K562 (cell line): Measurements from ENCODE around the gene MRPL40. TPM values are rescaled to one million over a fixed set of nuclear protein-coding genes. Genes with fewer than 3 reads are reported as not detected.

Experiments
- ATAC-seq: fragments of 200-7000 bp; cut with Tn5 transposase; 3 replicates; pipeline ENCODE4 v1.9.1; 2020; ENCODE audit warnings: moderate library complexity
- BruUV-seq: library from RNA; stranded (reverse); fragments of 400-500 nt; replicated peaks from 2 replicates; lab custom pipeline; 2021; lab: Mats Ljungman, UMichigan
- CTCF ChIA-PET: fragments of 300-600 bp; formaldehyde crosslinking; extraction: SDS; loops from one replicate; lab custom pipeline; 2021; ENCODE audit warnings: low intra/inter-chr PET ratio; lab: Yijun Ruan, JAX
- POLR2A ChIA-PET: fragments of 300-600, 350-650 bp; sonication (Branson Sonifier 250); formaldehyde crosslinking; extraction: SDS; loops from one replicate; lab custom pipeline; 2021; ENCODE audit warnings: antibody characterized with exemption, inconsistent platforms; lab: Yijun Ruan, JAX
- DNase-seq, 4 experiments: peaks; one replicate each; pipeline versions ENCODE4 v3.0.0 to v3.0.0-alpha.2; 2011 to 2018; ENCODE audit warnings: low spot score in 3 of 4, mixed read lengths in 3 of 4; ENCODE audit errors: extremely low read depth in 1 of 4
- FAIRE-seq: peaks from 2 replicates; lab custom pipeline; 2011; peaks lifted over from hg19 to GRCh38; lab: Jason Lieb, UNC
- H2AFZ ChIP-seq: 2 replicates; pipeline ENCODE4 v1.6.0; 2011; ENCODE audit warnings: low read depth, low read length, control low read depth, inconsistent platforms
- H3K27ac ChIP-seq: fragments of 200-600 bp; 3 replicates; pipeline ENCODE4 v1.8.0; 2011; ENCODE audit warnings: low read depth, mild to moderate bottlenecking, control low read depth, inconsistent platforms, low read length, moderate library complexity, mixed read lengths; ENCODE audit errors: extremely low read depth
- H3K27me3 ChIP-seq, 2 experiments: fragments of 300-600 bp in 1 of 2; 2 replicates in 1 of 2; 3 replicates in 1 of 2; pipeline versions ENCODE4 v1.6.0 to v1.8.0; 2011; ENCODE audit warnings: inconsistent platforms in 2 of 2, low read length in 2 of 2, mild to moderate bottlenecking in 1 of 2, mixed read lengths in 1 of 2, moderate library complexity in 1 of 2; ENCODE audit not compliant: control insufficient read depth in 2 of 2, insufficient read depth in 2 of 2
- H3K36me3 ChIP-seq: fragments of 300-600 bp; 3 replicates; pipeline ENCODE4 v1.8.0; 2011; ENCODE audit warnings: mild to moderate bottlenecking, low read length, inconsistent platforms; ENCODE audit not compliant: control insufficient read depth, insufficient read depth
- H3K4me1 ChIP-seq, 2 experiments: fragments of 200-600 bp in 1 of 2; replicated peaks in 1 of 2; 2 replicates in 1 of 2; 3 replicates in 1 of 2; pipeline versions ENCODE4 v1.5.1 to v1.8.0; 2011; ENCODE audit warnings: inconsistent platforms in 2 of 2, low read length in 2 of 2, mild to moderate bottlenecking in 1 of 2, mixed read lengths in 1 of 2, moderate library complexity in 1 of 2; ENCODE audit not compliant: control insufficient read depth in 2 of 2, insufficient read depth in 2 of 2
- H3K4me2 ChIP-seq: 2 replicates; pipeline ENCODE4 v1.6.1; 2011; ENCODE audit warnings: low read length, control low read depth, inconsistent platforms, mixed read lengths; ENCODE audit not compliant: insufficient read depth
- H3K4me3 ChIP-seq: fragments of 200-600 bp; sonication (generic), shearing (Covaris generic); 2 replicates; pipeline ENCODE4 v1.5.1; 2016; ENCODE audit warnings: control low read depth, inconsistent platforms
- H3K79me2 ChIP-seq: fragments of 200-600 bp; 3 replicates; pipeline ENCODE4 v1.8.0; 2011; ENCODE audit warnings: low read length, inconsistent platforms; ENCODE audit not compliant: control insufficient read depth, insufficient read depth
- H3K9ac ChIP-seq, 2 experiments: 2 replicates each; pipeline versions ENCODE4 v1.6.0 to v1.6.1; 2011; ENCODE audit warnings: low read depth in 2 of 2, low read length in 2 of 2, control low read depth in 1 of 2, inconsistent platforms in 1 of 2, mild to moderate bottlenecking in 1 of 2, mixed read lengths in 1 of 2; ENCODE audit not compliant: insufficient read depth in 1 of 2
- H3K9me1 ChIP-seq: one replicate; pipeline ENCODE4 v1.6.0; 2011; ENCODE audit warnings: inconsistent platforms, mild to moderate bottlenecking, low read length, moderate library complexity; ENCODE audit not compliant: control insufficient read depth, insufficient read depth
- H3K9me3 ChIP-seq: replicated peaks from 2 replicates; pipeline ENCODE4 v1.5.1; 2011; ENCODE audit warnings: low read depth, low read length, inconsistent platforms; ENCODE audit not compliant: control insufficient read depth, insufficient read depth
- H4K20me1 ChIP-seq: replicated peaks from 2 replicates; pipeline ENCODE4 v1.6.1; 2011; ENCODE audit warnings: low read length, inconsistent platforms, mixed read lengths; ENCODE audit not compliant: control insufficient read depth, insufficient read depth
- CHCHD3 ChIP-seq: fragments of 250-450 bp; sonication (Bioruptor Pico); IDR thresholded peaks from 2 replicates; pipeline ENCODE4 v2.1.2; 2022; ENCODE audit warnings: mild to moderate bottlenecking
- CREB1 ChIP-seq, 2 experiments: sonication (generic) in 1 of 2; formaldehyde crosslinking in 1 of 2; IDR thresholded peaks; 2 replicates each; pipeline versions ENCODE4 v1.6.1 to v1.8.0; 2012 to 2022; ENCODE audit warnings: inconsistent platforms in 1 of 2, mild to moderate bottlenecking in 1 of 2, missing genetic modification reagents in 1 of 2, moderate library complexity in 1 of 2
- HMBOX1 ChIP-seq: sonication (generic); IDR thresholded peaks from 2 replicates; pipeline ENCODE4 v1.6.1; 2016
- JUN ChIP-seq, 2 experiments: sonication (generic) in 1 of 2; formaldehyde crosslinking in 1 of 2; IDR thresholded peaks; 2 replicates each; pipeline versions ENCODE4 v1.6.1 to v1.8.0; 2012 to 2022; ENCODE audit warnings: borderline replicate concordance in 2 of 2, mild to moderate bottlenecking in 2 of 2, improper control_type of control experiment in 1 of 2, low read depth in 1 of 2, low read length in 1 of 2, missing genetic modification reagents in 1 of 2
- MCM3 ChIP-seq: fragments of 450-650 bp; IDR thresholded peaks from 2 replicates; pipeline ENCODE4 v1.6.1; 2016
- PHTF2 ChIP-seq: fragments of 250-450 bp; sonication (Bioruptor Pico); IDR thresholded peaks from 2 replicates; pipeline ENCODE4 v1.5.0; 2021; ENCODE audit warnings: mild to moderate bottlenecking
- POLR2AphosphoS2 ChIP-seq: IDR thresholded peaks from 2 replicates; pipeline ENCODE4 v1.6.1; 2012; ENCODE audit warnings: low read length, improper control_type of control experiment
- SETDB1 ChIP-seq: IDR thresholded peaks from one replicate; pipeline ENCODE4 v1.6.1; 2012; ENCODE audit warnings: low read length, control low read depth, inconsistent platforms
- STAT5A ChIP-seq: IDR thresholded peaks from 2 replicates; pipeline ENCODE4 v1.6.1; 2012; ENCODE audit warnings: low read length, inconsistent platforms, borderline replicate concordance
- WHSC1 ChIP-seq: IDR thresholded peaks from one replicate; pipeline ENCODE4 v1.6.1; 2012; ENCODE audit warnings: low read length, control low read depth, inconsistent platforms
- ZNF354B ChIP-seq: fragments of 250-450 bp; sonication (Bioruptor Pico); IDR thresholded peaks from 2 replicates; pipeline ENCODE4 v1.4.0; 2020
- ZNF764 ChIP-seq: fragments of 250-450 bp; sonication (Bioruptor Pico); IDR thresholded peaks from 2 replicates; pipeline ENCODE4 v1.4.0; 2020; ENCODE audit warnings: low read depth, mild to moderate bottlenecking, moderate library complexity
- WGBS: fragments of 100-300 bp; shearing (Covaris generic); methylation state at CpG from one replicate; pipeline ENCODE4 v1.1.6; 2016; ENCODE audit warnings: low coverage, mixed read lengths; ENCODE audit not compliant: insufficient coverage; ENCODE audit errors: missing lambda C conversion rate; 5-methylcytosine and 5-hydroxymethylcytosine counted together
- in situ Hi-C: fragments of 300-500 bp; cut with MboI; formaldehyde crosslinking; loops from 4 replicates; pipeline ENCODE4 v1.15.0; 2018; ENCODE audit warnings: inconsistent platforms, mixed read lengths
- intact Hi-C: fragments of 100-400 bp; cut with micrococcal nuclease; formaldehyde crosslinking; loops from 2 replicates; pipeline ENCODE4 v1.14.2; 2022
- polyA plus RNA-seq, 8 experiments: library from polyadenylated mRNA; depleted of rRNA in 4 of 8; stranded (reverse) in 5 of 8; unstranded in 3 of 8; fragments of >200 nt; fragmentation: Nextera tagmentation in 2 of 8; fragmentation: Illumina TruSeq in 1 of 8; extraction: Ambion mirVana in 2 of 8; extraction: Trizol in 1 of 8; gene quantifications; 2 replicates each; pipeline versions ENCODE4 v1.2.1 to v1.2.3, GENCODE V29; 2011 to 2014; ENCODE audit warnings: inconsistent platforms in 1 of 8, missing spikeins in 1 of 8
- total RNA-seq, 7 experiments: library from RNA; depleted of rRNA in 6 of 7; stranded (reverse); fragments of >200 nt in 6 of 7; fragmentation: Illumina TruSeq in 2 of 7; extraction: Trizol in 2 of 7; gene quantifications; 2 replicates each; pipeline versions ENCODE4 v1.2.1 to v1.2.3, GENCODE V29; 2011 to 2021; ENCODE audit warnings: low replicate concordance in 1 of 7
- TF ChIP-seq, protein P1 (sequence below): sonication (generic); formaldehyde crosslinking; IDR thresholded peaks from 2 replicates; pipeline ENCODE4 v1.8.1; 2023; ENCODE audit warnings: mild to moderate bottlenecking, missing genetic modification reagents
- TF ChIP-seq, protein P2 (sequence below): fragments of 250-450 bp; sonication (Bioruptor Pico); IDR thresholded peaks from 2 replicates; pipeline ENCODE4 v1.8.0; 2022; ENCODE audit warnings: inconsistent platforms, mild to moderate bottlenecking, moderate library complexity, borderline replicate concordance

MRPL40 gene
- total and polyA plus RNA-seq, 9 of the 15 experiments (the other 6 are each of a cell fraction or from before 2014, with no cell fraction given) = 132 to 652 (median 208) TPM

- H3K9me1 ChIP-seq = peaks cover 24% of the 10 kb centered on the region
- no peak for DNase-seq
- no peak overlapping the region for H2AFZ ChIP-seq
- peaks cover 77% of the 10 kb centered on the region for H4K20me1 ChIP-seq
- H3K79me2 ChIP-seq = peaks cover 100% of the 10 kb centered on the region
- H3K4me3 ChIP-seq = no peak overlapping the region
- peak overlapping the region in 1 of 2 experiments; percentile 57; a peak in 2 of 4 replicates for H3K9ac ChIP-seq
- 76% methylated on average over 11 of the region's 11 CpGs for WGBS
- H3K4me1 ChIP-seq = peaks cover 44 to 54% of the 10 kb centered on the region in 2 experiments
- H3K4me2 ChIP-seq = peak overlapping the region; percentile 6; the same call in 1 of the 2 replicates
- ChIA-PET CTCF (no interaction called here), POLR2A (interaction anchor here (0.5 to 10.1 kb wide), 18 partner anchors 9 to 1641 kb away, joined by 3 to 212 read pairs (median 4); partner anchors contain the start of genes C22orf39, CDC45, CLTCL1 and HIRA)
- intact Hi-C loops (no loop called here), in situ Hi-C loops (no loop called here)
- no peaks in the 10 kb centered on the region for H3K9me3 ChIP-seq
- BruUV-seq = no TSS peak
- ATAC-seq = peak; percentile 14
- H3K27ac ChIP-seq = peak overlapping the region; percentile 9; the same call in 2 of the 3 replicates
- no peaks in the 10 kb centered on the region for H3K27me3 ChIP-seq
- H3K36me3 ChIP-seq = peaks cover 44% of the 10 kb centered on the region
- no peak for FAIRE-seq
- no peak for TF ChIP-seq MCM3
- TF ChIP-seq HMBOX1 = no peak
- TF ChIP-seq ZNF764 (CRISPR knock-in tag) = peak; percentile 37; the same call in 1 of the 2 replicates
- TF ChIP-seq ZNF354B = no peak
- 0 out of 2 replicates have a peak, but pooled peaks have one; percentile 15 for TF ChIP-seq STAT5A
- TF ChIP-seq, protein P1, sequence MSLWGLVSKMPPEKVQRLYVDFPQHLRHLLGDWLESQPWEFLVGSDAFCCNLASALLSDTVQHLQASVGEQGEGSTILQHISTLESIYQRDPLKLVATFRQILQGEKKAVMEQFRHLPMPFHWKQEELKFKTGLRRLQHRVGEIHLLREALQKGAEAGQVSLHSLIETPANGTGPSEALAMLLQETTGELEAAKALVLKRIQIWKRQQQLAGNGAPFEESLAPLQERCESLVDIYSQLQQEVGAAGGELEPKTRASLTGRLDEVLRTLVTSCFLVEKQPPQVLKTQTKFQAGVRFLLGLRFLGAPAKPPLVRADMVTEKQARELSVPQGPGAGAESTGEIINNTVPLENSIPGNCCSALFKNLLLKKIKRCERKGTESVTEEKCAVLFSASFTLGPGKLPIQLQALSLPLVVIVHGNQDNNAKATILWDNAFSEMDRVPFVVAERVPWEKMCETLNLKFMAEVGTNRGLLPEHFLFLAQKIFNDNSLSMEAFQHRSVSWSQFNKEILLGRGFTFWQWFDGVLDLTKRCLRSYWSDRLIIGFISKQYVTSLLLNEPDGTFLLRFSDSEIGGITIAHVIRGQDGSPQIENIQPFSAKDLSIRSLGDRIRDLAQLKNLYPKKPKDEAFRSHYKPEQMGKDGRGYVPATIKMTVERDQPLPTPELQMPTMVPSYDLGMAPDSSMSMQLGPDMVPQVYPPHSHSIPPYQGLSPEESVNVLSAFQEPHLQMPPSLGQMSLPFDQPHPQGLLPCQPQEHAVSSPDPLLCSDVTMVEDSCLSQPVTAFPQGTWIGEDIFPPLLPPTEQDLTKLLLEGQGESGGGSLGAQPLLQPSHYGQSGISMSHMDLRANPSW (CRISPR knock-in tag) = 0 out of 2 replicates have a peak, but pooled peaks have one; percentile 38
- TF ChIP-seq CHCHD3 (CRISPR knock-in tag) = peak; percentile 52; the same call in 1 of the 2 replicates
- TF ChIP-seq PHTF2 (CRISPR knock-in tag) = no peak
- TF ChIP-seq JUN (IDR thresholded peaks at IDR 0.05; ENCODE audit: borderline replicate concordance, low read depth, low read length) = no peak
- no peak for TF ChIP-seq JUN (CRISPR knock-in tag; IDR thresholded peaks at IDR 0.05; ENCODE audit: borderline replicate concordance)
- TF ChIP-seq SETDB1 = peak; percentile 16
- 0 out of 2 replicates have a peak, but pooled peaks have one; percentile 9 for TF ChIP-seq CREB1 (IDR thresholded peaks at IDR 0.05)
- TF ChIP-seq CREB1 (CRISPR knock-in tag; IDR thresholded peaks at IDR 0.05) = no peak
- TF ChIP-seq POLR2AphosphoS2 = peak; percentile 62; the same call in 1 of the 2 replicates
- TF ChIP-seq, protein P2, sequence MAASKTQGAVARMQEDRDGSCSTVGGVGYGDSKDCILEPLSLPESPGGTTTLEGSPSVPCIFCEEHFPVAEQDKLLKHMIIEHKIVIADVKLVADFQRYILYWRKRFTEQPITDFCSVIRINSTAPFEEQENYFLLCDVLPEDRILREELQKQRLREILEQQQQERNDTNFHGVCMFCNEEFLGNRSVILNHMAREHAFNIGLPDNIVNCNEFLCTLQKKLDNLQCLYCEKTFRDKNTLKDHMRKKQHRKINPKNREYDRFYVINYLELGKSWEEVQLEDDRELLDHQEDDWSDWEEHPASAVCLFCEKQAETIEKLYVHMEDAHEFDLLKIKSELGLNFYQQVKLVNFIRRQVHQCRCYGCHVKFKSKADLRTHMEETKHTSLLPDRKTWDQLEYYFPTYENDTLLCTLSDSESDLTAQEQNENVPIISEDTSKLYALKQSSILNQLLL (CRISPR knock-in tag) = 0 out of 2 replicates have a peak, but pooled peaks have one; percentile 11
- TF ChIP-seq WHSC1 = peak; percentile 27
These were observed 9.7 kb upstream of the MRPL40 start for GRCh38 chr22:19422440-19423301.
